GM21360 (cell line): ENCODE data around the gene ZNF345.

ENCODE experiments used
- ATAC-seq: cut with Tn5 transposase; IDR thresholded peaks from one replicate; pipeline ENCODE4 v1.9.1; 2021; ENCODE audit warnings: mild to moderate bottlenecking, moderate library complexity; ENCODE audit not compliant: unreplicated experiment

Gene ZNF345

DNA sequence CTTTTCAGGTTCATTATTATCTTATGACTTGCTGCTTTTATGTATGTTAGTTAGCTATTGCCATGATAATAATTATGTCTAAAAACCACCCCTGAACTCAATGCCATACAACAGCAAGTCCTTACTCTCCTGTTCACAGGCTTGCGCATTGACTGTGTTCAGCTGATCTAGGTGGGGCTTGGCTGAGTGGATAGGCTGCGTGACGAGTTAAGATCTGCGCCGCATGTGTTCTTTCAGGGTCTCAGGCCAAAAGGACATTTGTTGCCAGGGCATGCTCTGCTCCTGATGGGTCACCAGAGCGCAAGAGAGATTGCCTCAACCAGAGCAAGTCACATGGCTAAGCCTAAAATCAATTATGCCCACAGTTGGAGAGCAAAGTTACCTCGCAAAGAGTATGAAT lies 66.3 kb downstream of the ZNF345 start:
- no peak for ATAC-seq

GRCh38 chr19:36918090-36918489 lies 67.4 kb downstream of the ZNF345 start:
- no peak for ATAC-seq
